ENCODE data around the gene PBXIP1.

DNA sequence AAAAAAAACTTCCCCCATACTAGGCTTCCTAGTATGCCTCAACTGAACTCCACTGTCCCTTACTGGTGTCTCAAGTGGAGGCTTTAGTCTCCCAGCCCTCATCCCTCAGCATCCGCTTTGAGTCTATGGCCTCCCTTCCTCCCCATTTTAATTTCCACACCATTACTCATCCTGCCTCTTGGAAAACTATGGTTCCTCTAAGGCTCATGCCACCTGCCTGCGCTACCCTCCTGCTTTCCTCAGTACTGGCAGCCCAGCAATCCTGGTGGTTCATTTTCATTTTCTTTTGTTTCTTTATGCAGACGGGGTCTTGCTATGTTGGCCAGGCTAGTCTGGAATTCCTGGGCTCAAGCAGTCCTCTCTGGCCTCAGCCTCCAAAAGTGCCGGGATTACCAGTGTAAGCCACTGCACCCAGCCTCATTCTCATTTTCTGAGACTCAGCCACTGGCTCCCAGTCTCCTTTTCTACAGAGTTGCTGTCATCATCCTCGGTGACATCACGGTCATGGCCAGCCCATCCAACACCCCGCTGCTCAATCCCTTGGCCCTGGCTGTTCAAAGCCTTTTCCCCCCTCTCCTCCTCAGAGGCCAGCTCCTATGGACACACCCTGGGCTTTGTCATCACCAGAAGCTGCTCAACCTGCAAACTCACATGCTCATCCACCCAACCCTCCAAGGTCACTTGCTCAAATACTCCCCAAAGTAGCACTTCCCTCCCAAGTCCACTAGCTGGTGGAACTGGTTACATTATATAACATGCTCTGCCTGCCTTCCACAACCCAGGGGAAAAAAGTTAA lies 17.1 kb downstream of the PBXIP1 start:
- no peak for TF ChIP-seq SIN3A (IDR thresholded peaks at IDR 0.05; ENCODE audit: borderline replicate concordance, insufficient read depth, low read length)
- no peak for TF ChIP-seq POLR2AphosphoS5 (IDR thresholded peaks at IDR 0.05; ENCODE audit: low read depth, low read length)
